ENCODE data around the gene MAML2. TPM values are rescaled to one million over a fixed set of nuclear protein-coding genes. Genes with fewer than 3 reads are reported as not detected.

The MAML2 gene
- total RNA-seq, 4 donors from 2014 or later, result 19.0 to 36.4 (median 31.4) TPM

GRCh38 chr11:96309643-96310017, 33.4 kb downstream of the MAML2 start:
- peaks cover 60 to 77% of the 10 kb centered on the region in 2 donors for H3K4me1 ChIP-seq
- H3K27ac ChIP-seq, result no peak overlapping the region

DNA sequence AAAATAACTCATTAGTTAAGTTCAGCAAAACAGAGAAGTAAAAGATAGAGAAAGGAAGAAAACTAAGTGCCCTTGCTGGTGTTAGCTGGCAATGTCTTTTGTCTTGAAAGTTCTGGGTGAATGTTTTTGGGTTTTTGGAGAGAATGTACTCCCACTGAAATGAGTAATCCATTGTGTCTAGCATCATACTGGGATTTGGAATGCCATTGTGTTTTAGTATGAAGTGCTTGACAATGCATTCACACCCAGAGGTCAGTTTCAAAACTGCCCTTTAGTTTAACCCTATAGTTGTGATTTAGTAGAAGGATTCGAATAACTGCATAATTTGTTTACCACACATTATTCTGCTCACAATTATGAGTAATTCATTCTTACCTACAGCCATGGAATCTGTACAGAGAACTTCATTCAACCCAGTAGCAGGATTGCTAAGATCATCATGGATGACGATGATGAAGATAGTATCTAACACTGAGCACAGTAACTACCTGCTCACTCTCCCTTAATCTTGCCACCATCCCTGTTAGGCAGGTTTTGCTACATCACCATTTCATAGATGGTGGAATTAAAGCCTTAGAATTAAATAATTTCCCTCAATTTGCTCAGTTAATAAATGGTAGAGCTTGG, 33.9 kb downstream of the MAML2 start:
- no peaks in the 10 kb centered on the region for H3K27me3 ChIP-seq
- peaks cover 56 to 72% of the 10 kb centered on the region in 2 donors for H3K4me1 ChIP-seq
- no peaks in the 10 kb centered on the region for H3K36me3 ChIP-seq
- no peaks in the 10 kb centered on the region for H3K9me3 ChIP-seq
- no peak for TF ChIP-seq POLR2A (IDR thresholded peaks at IDR 0.05)
- TF ChIP-seq, protein P1, sequence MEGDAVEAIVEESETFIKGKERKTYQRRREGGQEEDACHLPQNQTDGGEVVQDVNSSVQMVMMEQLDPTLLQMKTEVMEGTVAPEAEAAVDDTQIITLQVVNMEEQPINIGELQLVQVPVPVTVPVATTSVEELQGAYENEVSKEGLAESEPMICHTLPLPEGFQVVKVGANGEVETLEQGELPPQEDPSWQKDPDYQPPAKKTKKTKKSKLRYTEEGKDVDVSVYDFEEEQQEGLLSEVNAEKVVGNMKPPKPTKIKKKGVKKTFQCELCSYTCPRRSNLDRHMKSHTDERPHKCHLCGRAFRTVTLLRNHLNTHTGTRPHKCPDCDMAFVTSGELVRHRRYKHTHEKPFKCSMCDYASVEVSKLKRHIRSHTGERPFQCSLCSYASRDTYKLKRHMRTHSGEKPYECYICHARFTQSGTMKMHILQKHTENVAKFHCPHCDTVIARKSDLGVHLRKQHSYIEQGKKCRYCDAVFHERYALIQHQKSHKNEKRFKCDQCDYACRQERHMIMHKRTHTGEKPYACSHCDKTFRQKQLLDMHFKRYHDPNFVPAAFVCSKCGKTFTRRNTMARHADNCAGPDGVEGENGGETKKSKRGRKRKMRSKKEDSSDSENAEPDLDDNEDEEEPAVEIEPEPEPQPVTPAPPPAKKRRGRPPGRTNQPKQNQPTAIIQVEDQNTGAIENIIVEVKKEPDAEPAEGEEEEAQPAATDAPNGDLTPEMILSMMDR (IDR thresholded peaks at IDR 0.05), result no peak
- 95 to 98% methylated on average over 2 of the region's 2 CpGs for WGBS, 2 donors
- intact Hi-C loops (cut with DNase I), result no loop called here
- DNase-seq, result no peak
- no peak overlapping the region for H3K27ac ChIP-seq
- H3K4me3 ChIP-seq (replicated peaks in 1 of 3), result no peak overlapping the region

More at GRCh38 chr11:96309643-96310017, 33.4 kb downstream of the MAML2 start:
- H3K9me3 ChIP-seq, result no peaks in the 10 kb centered on the region
- H3K36me3 ChIP-seq, result no peaks in the 10 kb centered on the region
- no peak for DNase-seq
- 79 to 100% methylated on average over 5 of the region's 5 CpGs for WGBS, 2 donors
- H3K27me3 ChIP-seq, result no peaks in the 10 kb centered on the region
- intact Hi-C loops (cut with DNase I), result no loop called here
- TF ChIP-seq POLR2A (IDR thresholded peaks at IDR 0.05), result no peak
- TF ChIP-seq, protein P1 (IDR thresholded peaks at IDR 0.05), result no peak
- no peak overlapping the region for H3K4me3 ChIP-seq (replicated peaks in 1 of 3)

- 52 to 56% methylated on average over 3 of the region's 3 CpGs for WGBS, 2 donors
- H3K4me3 ChIP-seq (replicated peaks in 1 of 3), result no peak overlapping the region
- no peaks in the 10 kb centered on the region for H3K9me3 ChIP-seq
- no peak for DNase-seq
- peaks cover 56 to 72% of the 10 kb centered on the region in 2 donors for H3K4me1 ChIP-seq
- intact Hi-C loops (cut with DNase I), result no loop called here
- TF ChIP-seq POLR2A (IDR thresholded peaks at IDR 0.05), result no peak
- TF ChIP-seq, protein P1 (IDR thresholded peaks at IDR 0.05), result no peak
- H3K27ac ChIP-seq, result peak overlapping the region; percentile 91 to 92 (median 91)
- no peaks in the 10 kb centered on the region for H3K36me3 ChIP-seq
- no peaks in the 10 kb centered on the region for H3K27me3 ChIP-seq
Observed at GRCh38 chr11:96307776-96308140, 35.2 kb downstream of the MAML2 start.

- TF ChIP-seq, protein P1 (IDR thresholded peaks at IDR 0.05), result no peak
- peak in 1 of 2 donors; percentile 58 for TF ChIP-seq POLR2A (IDR thresholded peaks at IDR 0.05)
- Histone ChIP-seq H3K27ac (peak overlapping the region; percentile 91 to 92 (median 91)), H3K9me3 (no peaks in the 10 kb centered on the region), H3K4me1 (peaks cover 61 to 73% of the 10 kb centered on the region in 2 donors), H3K36me3 (no peaks in the 10 kb centered on the region), H3K4me3 (replicated peaks in 1 of 3) (no peak overlapping the region), H3K27me3 (no peaks in the 10 kb centered on the region)
- 8 to 10% methylated on average over 10 of the region's 10 CpGs for WGBS, 2 donors
- intact Hi-C loops (cut with DNase I), result no loop called here
- peak; percentile 89 to 92 for DNase-seq
Observed at GRCh38 chr11:96306933-96307775, 35.8 kb downstream of the MAML2 start.

DNA sequence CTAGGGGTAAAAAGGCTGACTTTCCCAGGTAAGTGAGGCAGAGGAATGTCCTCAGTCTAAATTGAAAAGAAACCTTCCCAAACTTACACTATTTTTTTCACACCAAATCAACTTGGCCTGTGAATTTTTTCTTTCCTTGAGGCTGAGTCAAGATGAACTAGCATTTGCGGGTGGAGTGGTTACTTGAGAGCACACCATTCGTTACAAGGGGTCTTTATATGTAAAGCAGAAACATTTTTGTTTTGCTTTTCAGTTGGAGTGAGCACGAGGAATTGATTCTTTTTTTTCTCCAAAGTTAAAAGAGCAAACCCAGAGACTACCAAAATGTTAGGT, 36.4 kb downstream of the MAML2 start:
- WGBS, 2 donors, result 3 to 9% methylated on average over 3 of the region's 3 CpGs
- H3K9me3 ChIP-seq, result no peaks in the 10 kb centered on the region
- intact Hi-C loops (cut with DNase I), result no loop called here
- no peak overlapping the region for H3K4me3 ChIP-seq (replicated peaks in 1 of 3)
- TF ChIP-seq, protein P1 (IDR thresholded peaks at IDR 0.05), result no peak
- TF ChIP-seq POLR2A (IDR thresholded peaks at IDR 0.05), result no peak
- H3K4me1 ChIP-seq, result peaks cover 59 to 70% of the 10 kb centered on the region in 2 donors
- peak overlapping the region; percentile 91 to 92 (median 91) for H3K27ac ChIP-seq
- H3K36me3 ChIP-seq, result no peaks in the 10 kb centered on the region
- H3K27me3 ChIP-seq, result no peaks in the 10 kb centered on the region
- DNase-seq, result no peak
